Parathyroid adenoma (tissue), 2 donors: ENCODE results near the gene UTS2B.

Experiments used
- H2AFZ ChIP-seq: fragments of 300-600 bp; sonication (generic); one replicate; pipeline ENCODE4 v1.7.0; 2017; ENCODE audit warnings: antibody characterized with exemption, mild to moderate bottlenecking
- H3K27ac ChIP-seq: fragments of 300-600 bp; sonication (generic); one replicate; pipeline ENCODE4 v1.7.0; 2017
- H3K27me3 ChIP-seq: fragments of 300-600 bp; sonication (generic); one replicate; pipeline ENCODE4 v1.7.0; 2017; ENCODE audit warnings: low read length; ENCODE audit not compliant: control insufficient read depth, insufficient read depth
- H3K36me3 ChIP-seq: fragments of 300-600 bp; sonication (generic); one replicate; pipeline ENCODE4 v1.7.0; 2017; ENCODE audit warnings: low read length; ENCODE audit not compliant: control insufficient read depth, insufficient read depth
- H3K4me1 ChIP-seq: fragments of 300-600 bp; sonication (generic); one replicate; pipeline ENCODE4 v1.7.0; 2017; ENCODE audit warnings: control low read depth
- H3K4me2 ChIP-seq: fragments of 300-600 bp; sonication (generic); one replicate; pipeline ENCODE4 v1.7.0; 2017; ENCODE audit warnings: low read length
- H3K4me3 ChIP-seq: fragments of 300-600 bp; sonication (generic); one replicate; pipeline ENCODE4 v1.7.0; 2017; ENCODE audit warnings: low read depth, low read length
- H3K79me2 ChIP-seq: fragments of 300-600 bp; sonication (generic); one replicate; pipeline ENCODE4 v1.7.0; 2017; ENCODE audit warnings: control low read depth
- H3K9ac ChIP-seq: fragments of 300-600 bp; sonication (generic); one replicate; pipeline ENCODE4 v1.7.0; 2017; ENCODE audit warnings: mild to moderate bottlenecking
- H3K9me3 ChIP-seq: fragments of 300-600 bp; sonication (generic); one replicate; pipeline ENCODE4 v1.7.0; 2017; ENCODE audit warnings: low read length; ENCODE audit not compliant: control insufficient read depth
- TF ChIP-seq, protein P1 (sequence below): fragments of 300-600 bp; sonication (generic); IDR thresholded peaks from one replicate; pipeline ENCODE4 v1.7.0; 2017; ENCODE audit warnings: antibody characterized with exemption, mild to moderate bottlenecking
- donor health status: primary hyperparathyroidism.

UTS2B gene

DNA sequence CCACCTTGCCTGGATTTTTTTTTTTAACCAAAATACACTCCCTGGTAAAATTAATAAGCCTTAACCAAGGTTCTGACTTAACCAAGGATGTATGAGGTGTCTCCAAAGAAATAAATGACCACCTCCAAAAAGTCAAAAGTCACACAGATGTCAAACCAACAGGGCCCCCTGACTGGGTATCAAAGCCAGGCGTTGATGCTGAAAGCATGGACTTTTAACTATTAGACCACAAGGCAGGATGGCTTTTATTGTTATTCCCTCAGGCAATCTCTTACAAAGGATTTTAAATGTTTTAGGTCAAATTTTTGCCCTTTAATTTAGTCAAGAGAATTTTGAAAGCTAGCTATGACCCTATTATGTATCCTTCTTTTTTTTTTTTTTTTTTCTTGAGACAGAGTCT lies 70.8 kb downstream of the UTS2B start:
- no peaks in the 10 kb centered on the region for H3K79me2 ChIP-seq
- H3K9ac ChIP-seq = no peak overlapping the region
- TF ChIP-seq, protein P1, sequence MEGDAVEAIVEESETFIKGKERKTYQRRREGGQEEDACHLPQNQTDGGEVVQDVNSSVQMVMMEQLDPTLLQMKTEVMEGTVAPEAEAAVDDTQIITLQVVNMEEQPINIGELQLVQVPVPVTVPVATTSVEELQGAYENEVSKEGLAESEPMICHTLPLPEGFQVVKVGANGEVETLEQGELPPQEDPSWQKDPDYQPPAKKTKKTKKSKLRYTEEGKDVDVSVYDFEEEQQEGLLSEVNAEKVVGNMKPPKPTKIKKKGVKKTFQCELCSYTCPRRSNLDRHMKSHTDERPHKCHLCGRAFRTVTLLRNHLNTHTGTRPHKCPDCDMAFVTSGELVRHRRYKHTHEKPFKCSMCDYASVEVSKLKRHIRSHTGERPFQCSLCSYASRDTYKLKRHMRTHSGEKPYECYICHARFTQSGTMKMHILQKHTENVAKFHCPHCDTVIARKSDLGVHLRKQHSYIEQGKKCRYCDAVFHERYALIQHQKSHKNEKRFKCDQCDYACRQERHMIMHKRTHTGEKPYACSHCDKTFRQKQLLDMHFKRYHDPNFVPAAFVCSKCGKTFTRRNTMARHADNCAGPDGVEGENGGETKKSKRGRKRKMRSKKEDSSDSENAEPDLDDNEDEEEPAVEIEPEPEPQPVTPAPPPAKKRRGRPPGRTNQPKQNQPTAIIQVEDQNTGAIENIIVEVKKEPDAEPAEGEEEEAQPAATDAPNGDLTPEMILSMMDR = no peak
- no peaks in the 10 kb centered on the region for H3K4me1 ChIP-seq
- no peak overlapping the region for H3K4me3 ChIP-seq
- H3K9me3 ChIP-seq = no peaks in the 10 kb centered on the region
- no peak overlapping the region for H2AFZ ChIP-seq
- no peaks in the 10 kb centered on the region for H3K36me3 ChIP-seq
- H3K27ac ChIP-seq = no peak overlapping the region
- H3K27me3 ChIP-seq = no peaks in the 10 kb centered on the region
- H3K4me2 ChIP-seq = no peak overlapping the region

DNA sequence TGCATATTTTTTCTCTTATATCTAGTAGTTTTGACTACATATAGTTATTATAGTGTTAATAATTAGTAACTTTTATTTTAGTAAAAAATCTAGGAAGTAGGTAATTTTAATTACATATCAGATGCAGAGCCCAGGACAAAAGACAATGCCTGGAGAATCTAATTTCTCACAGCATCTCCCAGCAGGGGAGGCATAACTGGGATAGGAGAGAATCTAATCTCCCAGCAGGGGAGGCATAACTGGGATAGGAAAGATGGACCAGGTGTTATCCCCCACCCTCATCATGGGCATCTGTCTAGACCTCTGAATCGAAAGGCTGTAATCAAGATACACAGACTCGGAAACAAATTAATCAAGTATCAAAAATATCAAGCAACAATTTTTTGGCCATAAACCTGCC lies 73.0 kb downstream of the UTS2B start:
- H3K27ac ChIP-seq = no peak overlapping the region
- H3K27me3 ChIP-seq = no peaks in the 10 kb centered on the region
- no peak overlapping the region for H3K9ac ChIP-seq
- no peaks in the 10 kb centered on the region for H3K4me1 ChIP-seq
- no peak overlapping the region for H2AFZ ChIP-seq
- H3K36me3 ChIP-seq = no peaks in the 10 kb centered on the region
- no peak overlapping the region for H3K4me3 ChIP-seq
- TF ChIP-seq, protein P1 = no peak
- H3K4me2 ChIP-seq = no peak overlapping the region
- no peaks in the 10 kb centered on the region for H3K9me3 ChIP-seq
- H3K79me2 ChIP-seq = no peaks in the 10 kb centered on the region

DNA sequence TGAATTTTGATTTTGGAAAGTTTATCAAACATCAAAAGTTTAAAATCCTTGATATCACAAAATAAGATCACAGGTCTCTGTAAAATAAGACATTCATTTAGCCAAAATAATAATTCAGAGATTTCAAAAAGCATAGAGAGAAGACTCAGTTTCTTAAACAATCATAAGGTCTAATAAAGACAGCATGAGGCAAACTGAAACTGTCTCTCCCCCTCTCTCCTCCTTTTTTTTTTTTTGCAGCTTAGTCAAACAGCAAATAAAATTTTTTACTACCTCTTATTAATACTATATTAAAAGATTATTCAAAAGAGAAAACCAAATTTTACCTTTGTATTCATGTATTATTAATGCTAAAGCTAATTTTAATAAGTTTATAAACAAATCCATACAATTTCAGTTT lies 73.9 kb downstream of the UTS2B start:
- Histone ChIP-seq H3K9me3 (no peaks in the 10 kb centered on the region), H3K4me1 (no peaks in the 10 kb centered on the region), H3K79me2 (no peaks in the 10 kb centered on the region), H3K4me2 (no peak overlapping the region), H3K9ac (no peak overlapping the region), H2AFZ (no peak overlapping the region), H3K27ac (no peak overlapping the region), H3K36me3 (no peaks in the 10 kb centered on the region), H3K27me3 (no peaks in the 10 kb centered on the region), H3K4me3 (no peak overlapping the region)
- TF ChIP-seq, protein P1 = no peak

DNA sequence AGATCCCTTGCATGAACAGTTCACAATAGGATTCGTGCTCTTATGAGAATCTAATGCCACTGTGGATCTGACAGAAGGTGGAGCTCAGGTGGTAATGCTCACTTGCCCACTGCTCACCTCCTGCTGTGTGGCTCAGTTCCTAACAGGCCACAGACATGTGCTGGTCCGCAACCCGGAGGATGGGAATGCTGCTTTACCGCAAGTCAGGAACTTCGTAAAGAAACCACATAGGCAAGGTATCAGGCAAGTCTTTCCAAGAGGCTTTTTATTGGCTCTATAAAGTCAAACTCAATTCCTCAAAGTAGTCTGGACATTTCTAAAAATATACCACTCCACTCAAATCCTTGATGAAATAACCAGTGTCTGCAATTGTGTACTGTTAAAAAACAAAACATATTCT lies 75.2 kb downstream of the UTS2B start:
- no peak overlapping the region for H2AFZ ChIP-seq
- H3K27me3 ChIP-seq = no peaks in the 10 kb centered on the region
- TF ChIP-seq, protein P1 = no peak
- no peak overlapping the region for H3K4me3 ChIP-seq
- no peak overlapping the region for H3K9ac ChIP-seq
- no peaks in the 10 kb centered on the region for H3K4me1 ChIP-seq
- H3K79me2 ChIP-seq = no peaks in the 10 kb centered on the region
- no peak overlapping the region for H3K4me2 ChIP-seq
- H3K27ac ChIP-seq = no peak overlapping the region
- no peaks in the 10 kb centered on the region for H3K36me3 ChIP-seq
- no peaks in the 10 kb centered on the region for H3K9me3 ChIP-seq

DNA sequence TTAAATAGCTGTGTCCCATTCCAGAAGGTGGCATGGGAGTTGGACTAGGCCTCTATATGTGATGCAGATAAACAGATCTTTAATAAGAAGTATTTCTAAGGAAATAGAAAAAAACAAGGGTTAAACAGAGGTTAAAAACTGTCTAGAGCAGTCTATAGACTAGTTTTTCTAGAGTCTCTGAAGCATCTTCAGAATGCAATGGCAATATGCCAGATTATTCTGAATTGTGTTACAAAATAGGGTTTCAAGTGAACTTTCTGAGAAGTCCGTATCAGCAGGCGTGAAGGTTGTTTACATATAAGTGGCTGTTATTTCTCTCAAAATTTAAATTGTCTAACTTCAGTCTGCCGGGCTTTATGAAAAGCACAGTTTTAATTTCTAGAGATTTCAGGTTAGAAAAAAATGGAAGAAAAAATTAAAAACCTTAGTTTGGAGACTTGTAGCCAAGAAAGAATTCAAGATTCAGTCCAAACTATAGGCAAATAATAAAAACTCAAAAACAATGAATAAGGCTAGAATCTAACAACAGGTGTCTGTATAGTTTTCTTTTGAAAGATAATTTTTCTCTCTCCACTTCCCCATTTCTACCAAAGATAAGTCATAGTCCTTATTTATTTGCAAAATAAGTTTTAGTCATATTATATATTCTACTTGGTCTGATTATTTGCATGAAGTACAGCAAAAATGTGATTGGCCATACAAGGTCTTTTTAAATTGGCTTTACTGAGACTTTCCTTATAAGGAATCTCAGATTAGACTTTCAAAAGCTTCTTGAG lies 76.0 kb downstream of the UTS2B start:
- Histone ChIP-seq H3K9ac (no peak overlapping the region), H3K27ac (no peak overlapping the region), H3K4me3 (no peak overlapping the region), H3K27me3 (no peaks in the 10 kb centered on the region), H2AFZ (no peak overlapping the region), H3K36me3 (no peaks in the 10 kb centered on the region), H3K4me2 (no peak overlapping the region), H3K79me2 (no peaks in the 10 kb centered on the region), H3K9me3 (no peaks in the 10 kb centered on the region), H3K4me1 (no peaks in the 10 kb centered on the region)
- TF ChIP-seq, protein P1 = no peak
